ENCODE data around the gene ERCC3.
"Not testable (repeated sequence)": the region's sequence is repeated elsewhere in the genome, so short reads cannot be mapped to it uniquely, and the experiment has no call there.

Gene ERCC3

GRCh38 chr2:127218812-127219170 lies 75.2 kb downstream of the ERCC3 start:
- TF ChIP-seq, protein P1, sequence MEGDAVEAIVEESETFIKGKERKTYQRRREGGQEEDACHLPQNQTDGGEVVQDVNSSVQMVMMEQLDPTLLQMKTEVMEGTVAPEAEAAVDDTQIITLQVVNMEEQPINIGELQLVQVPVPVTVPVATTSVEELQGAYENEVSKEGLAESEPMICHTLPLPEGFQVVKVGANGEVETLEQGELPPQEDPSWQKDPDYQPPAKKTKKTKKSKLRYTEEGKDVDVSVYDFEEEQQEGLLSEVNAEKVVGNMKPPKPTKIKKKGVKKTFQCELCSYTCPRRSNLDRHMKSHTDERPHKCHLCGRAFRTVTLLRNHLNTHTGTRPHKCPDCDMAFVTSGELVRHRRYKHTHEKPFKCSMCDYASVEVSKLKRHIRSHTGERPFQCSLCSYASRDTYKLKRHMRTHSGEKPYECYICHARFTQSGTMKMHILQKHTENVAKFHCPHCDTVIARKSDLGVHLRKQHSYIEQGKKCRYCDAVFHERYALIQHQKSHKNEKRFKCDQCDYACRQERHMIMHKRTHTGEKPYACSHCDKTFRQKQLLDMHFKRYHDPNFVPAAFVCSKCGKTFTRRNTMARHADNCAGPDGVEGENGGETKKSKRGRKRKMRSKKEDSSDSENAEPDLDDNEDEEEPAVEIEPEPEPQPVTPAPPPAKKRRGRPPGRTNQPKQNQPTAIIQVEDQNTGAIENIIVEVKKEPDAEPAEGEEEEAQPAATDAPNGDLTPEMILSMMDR (IDR thresholded peaks at IDR 0.05): no peak
- no peak for DNase-seq (ENCODE audit: low spot score)
- peak overlapping the region in 1 of 2 donors; percentile 22 for H3K27ac ChIP-seq
- H3K4me3 ChIP-seq: peak overlapping the region; percentile 76

GRCh38 chr2:127217470-127218325 lies 76.2 kb downstream of the ERCC3 start:
- Histone ChIP-seq H3K4me3 (no peak overlapping the region), H3K27ac (no peak overlapping the region)
- no peak for DNase-seq (ENCODE audit: low spot score)
- TF ChIP-seq, protein P1 (IDR thresholded peaks at IDR 0.05): no peak

DNA sequence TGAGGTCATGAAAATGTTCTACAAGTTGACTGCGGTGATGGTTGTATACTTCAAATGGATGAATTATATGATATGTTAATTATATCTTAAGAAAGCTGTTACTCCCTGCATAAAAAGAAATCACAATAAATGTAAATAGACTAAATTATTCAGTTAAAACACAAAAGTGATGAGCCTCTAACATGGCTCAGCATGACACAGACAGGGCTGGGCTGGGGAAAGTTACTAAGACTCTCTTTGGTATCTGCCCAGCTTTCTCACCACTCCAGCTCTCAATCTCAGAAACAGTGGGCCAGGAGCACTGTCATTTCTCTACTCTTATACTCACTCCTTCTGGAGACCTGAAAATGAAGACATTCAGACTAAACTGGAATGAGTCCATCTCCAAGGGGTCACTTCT lies 77.4 kb downstream of the ERCC3 start:
- H3K4me3 ChIP-seq: no peak overlapping the region
- H3K27ac ChIP-seq: no peak overlapping the region
- DNase-seq (ENCODE audit: low spot score): no peak
- TF ChIP-seq, protein P1 (IDR thresholded peaks at IDR 0.05): no peak

- TF ChIP-seq, protein P1 (IDR thresholded peaks at IDR 0.05): no peak
- H3K4me3 ChIP-seq: no peak overlapping the region
- H3K27ac ChIP-seq: no peak overlapping the region
- no peak for DNase-seq (ENCODE audit: low spot score)
These were observed 77.8 kb downstream of the ERCC3 start for GRCh38 chr2:127216095-127216494.

DNA sequence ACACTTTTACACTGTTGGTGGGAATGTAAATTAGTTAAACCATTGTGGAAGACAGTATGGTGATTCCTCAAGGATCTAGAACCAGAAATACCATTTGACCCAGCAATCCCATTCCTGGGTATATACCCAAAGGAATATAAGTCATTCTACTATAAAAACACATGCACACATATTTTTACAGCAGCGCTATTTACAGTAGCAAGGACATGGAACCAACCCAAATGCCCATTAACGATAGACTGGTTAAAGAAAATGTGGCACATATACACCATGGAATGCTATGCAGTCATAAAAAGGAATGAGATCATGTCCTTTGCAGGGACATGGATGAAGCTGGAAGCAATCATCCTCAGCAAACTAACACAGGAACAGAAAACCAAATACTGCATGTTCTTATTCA lies 79.7 kb downstream of the ERCC3 start:
- not testable (repeated sequence) for H3K4me3 ChIP-seq; DNase-seq (ENCODE audit: low spot score); H3K27ac ChIP-seq

DNA sequence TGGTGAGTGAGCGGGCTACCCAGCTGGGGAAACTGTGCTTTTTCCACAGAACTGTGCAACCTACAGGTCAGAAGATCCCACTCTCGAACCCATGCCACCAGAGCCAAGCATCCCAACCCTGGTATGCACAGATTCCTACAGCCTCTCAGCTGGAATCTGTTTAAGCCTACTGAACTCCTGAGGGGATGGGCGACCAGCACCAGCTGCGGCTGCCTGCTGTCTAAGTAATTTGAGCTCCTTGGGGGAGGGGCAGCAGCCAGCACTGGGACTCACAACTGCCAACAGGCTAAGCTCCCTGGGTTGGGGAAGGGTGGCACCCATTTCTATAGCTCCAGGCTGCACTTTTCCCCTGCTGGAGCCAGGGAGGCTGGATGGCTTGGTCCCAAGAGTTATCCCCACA lies 85.6 kb downstream of the ERCC3 start:
- DNase-seq (ENCODE audit: low spot score): no peak
- no peak overlapping the region for H3K4me3 ChIP-seq
- H3K27ac ChIP-seq: no peak overlapping the region
- TF ChIP-seq, protein P1 (IDR thresholded peaks at IDR 0.05): no peak

All from coronary artery (tissue), 2 donors.